OCI-LY3 (cell line): ENCODE measurements around the gene EMILIN1.

Source experiments
- H2AFZ ChIP-seq: fragments of 200-600, 300-600 bp; shearing (Covaris generic); 2 replicates; pipeline ENCODE4 v1.6.0; 2014; ENCODE audit warnings: antibody characterized with exemption, low read depth, low read length
- H3K27ac ChIP-seq: fragments of 200-600, 300-600 bp; sonication (generic); 2 replicates; pipeline ENCODE4 v1.5.1; 2014; ENCODE audit warnings: mild to moderate bottlenecking, low read length, moderate library complexity, mixed read lengths
- H3K27me3 ChIP-seq: fragments of 200-600, 300-600 bp; sonication (generic); 2 replicates; pipeline ENCODE4 v1.6.1; 2014; ENCODE audit warnings: low read depth, low read length, mixed read lengths
- H3K36me3 ChIP-seq: fragments of 200-600, 300-600 bp; sonication (generic); replicated peaks from 2 replicates; pipeline ENCODE3; 2014; ENCODE audit warnings: low read depth, low read length, mixed read lengths
- H3K4me1 ChIP-seq: fragments of 300-600, 200-600 bp; sonication (generic); 2 replicates; pipeline ENCODE4 v1.6.1; 2014; ENCODE audit warnings: low read length, mixed read lengths
- H3K4me2 ChIP-seq: fragments of 200-600, 300-600 bp; sonication (generic); 2 replicates; pipeline ENCODE4 v1.6.1; 2014; ENCODE audit warnings: low read length, mixed read lengths
- H3K4me3 ChIP-seq: fragments of 300-600, 200-600 bp; sonication (generic); 2 replicates; pipeline ENCODE4 v1.5.1; 2014; ENCODE audit warnings: antibody characterized with exemption, mild to moderate bottlenecking, low read length, moderate library complexity
- H3K79me2 ChIP-seq: fragments of 300-600, 200-600 bp; shearing (Covaris generic); 2 replicates; pipeline ENCODE4 v1.6.1; 2014; ENCODE audit warnings: mild to moderate bottlenecking, low read length, mixed read lengths
- H3K9ac ChIP-seq: fragments of 300-600, 200-600 bp; shearing (Covaris generic); 2 replicates; pipeline ENCODE4 v1.6.0; 2014; ENCODE audit warnings: mild to moderate bottlenecking, low read length, moderate library complexity
- H3K9me3 ChIP-seq: fragments of 200-600, 300-600 bp; shearing (Covaris generic); 2 replicates; pipeline ENCODE4 v1.6.1; 2014; ENCODE audit warnings: low read length, mixed read lengths; ENCODE audit not compliant: insufficient read depth
- H4K20me1 ChIP-seq: fragments of 200-600, 300-600 bp; sonication (generic); 2 replicates; pipeline ENCODE4 v1.6.1; 2016; ENCODE audit warnings: low read length, mixed read lengths; ENCODE audit not compliant: insufficient read depth
- EZH2phosphoT487 ChIP-seq: fragments of 200-600 bp; shearing (Covaris generic); IDR thresholded peaks from 2 replicates; pipeline ENCODE4 v1.6.1; 2018; ENCODE audit warnings: antibody characterized with exemption, mixed run types, low read depth
- TF ChIP-seq, protein P1 (sequence below): fragments of 200-600, 300-600 bp; sonication (generic); IDR thresholded peaks from 2 replicates; pipeline ENCODE4 v1.5.1; 2014; ENCODE audit warnings: antibody characterized with exemption, low read length, low read depth

The EMILIN1 gene

GRCh38 chr2:27078267-27079194 is at the start of gene EMILIN1:
EMILIN1 (plus strand) TSS chr2:27078615; CDS start chr2:27079066, 451 bp downstream.
- Histone ChIP-seq H3K4me1 (peaks cover 13% of the 10 kb centered on the region), H3K9me3 (no peaks in the 10 kb centered on the region), H3K27ac (no peak within 1 kb of the TSS), H3K36me3 (no peaks in the 10 kb centered on the region), H3K27me3 (peaks cover 10% of the 10 kb centered on the region), H3K9ac (no peak within 1 kb of the TSS), H4K20me1 (no peaks in the 10 kb centered on the region), H3K4me2 (no peak within 1 kb of the TSS), H3K4me3 (no peak within 1 kb of the TSS), H2AFZ (no peak within 1 kb of the TSS), H3K79me2 (no peaks in the 10 kb centered on the region)
- TF ChIP-seq, protein P1, sequence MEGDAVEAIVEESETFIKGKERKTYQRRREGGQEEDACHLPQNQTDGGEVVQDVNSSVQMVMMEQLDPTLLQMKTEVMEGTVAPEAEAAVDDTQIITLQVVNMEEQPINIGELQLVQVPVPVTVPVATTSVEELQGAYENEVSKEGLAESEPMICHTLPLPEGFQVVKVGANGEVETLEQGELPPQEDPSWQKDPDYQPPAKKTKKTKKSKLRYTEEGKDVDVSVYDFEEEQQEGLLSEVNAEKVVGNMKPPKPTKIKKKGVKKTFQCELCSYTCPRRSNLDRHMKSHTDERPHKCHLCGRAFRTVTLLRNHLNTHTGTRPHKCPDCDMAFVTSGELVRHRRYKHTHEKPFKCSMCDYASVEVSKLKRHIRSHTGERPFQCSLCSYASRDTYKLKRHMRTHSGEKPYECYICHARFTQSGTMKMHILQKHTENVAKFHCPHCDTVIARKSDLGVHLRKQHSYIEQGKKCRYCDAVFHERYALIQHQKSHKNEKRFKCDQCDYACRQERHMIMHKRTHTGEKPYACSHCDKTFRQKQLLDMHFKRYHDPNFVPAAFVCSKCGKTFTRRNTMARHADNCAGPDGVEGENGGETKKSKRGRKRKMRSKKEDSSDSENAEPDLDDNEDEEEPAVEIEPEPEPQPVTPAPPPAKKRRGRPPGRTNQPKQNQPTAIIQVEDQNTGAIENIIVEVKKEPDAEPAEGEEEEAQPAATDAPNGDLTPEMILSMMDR, result no peak
- no peak for TF ChIP-seq EZH2phosphoT487

GRCh38 chr2:27029051-27029450 is 49.4 kb upstream of the EMILIN1 start:
- no peak for TF ChIP-seq EZH2phosphoT487
- TF ChIP-seq, protein P1, result no peak
- H4K20me1 ChIP-seq, result peaks cover 11% of the 10 kb centered on the region
- peaks cover 16% of the 10 kb centered on the region for H3K36me3 ChIP-seq
- no peak overlapping the region for H3K27ac ChIP-seq
- H3K79me2 ChIP-seq, result peaks cover 25% of the 10 kb centered on the region
- no peak overlapping the region for H3K4me3 ChIP-seq
- H3K4me2 ChIP-seq, result no peak overlapping the region
- H3K4me1 ChIP-seq, result peaks cover 13% of the 10 kb centered on the region
- no peaks in the 10 kb centered on the region for H3K9me3 ChIP-seq
- no peaks in the 10 kb centered on the region for H3K27me3 ChIP-seq
- no peak overlapping the region for H2AFZ ChIP-seq
- no peak overlapping the region for H3K9ac ChIP-seq

- Histone ChIP-seq H3K27me3 (no peaks in the 10 kb centered on the region), H3K4me1 (peaks cover 15% of the 10 kb centered on the region), H4K20me1 (peaks cover 2% of the 10 kb centered on the region; the same call in 1 of the 2 replicates), H3K79me2 (peaks cover 43% of the 10 kb centered on the region), H3K36me3 (peaks cover 48% of the 10 kb centered on the region), H3K9ac (peak within 1 kb of the TSS; percentile 100), H3K4me2 (peak within 1 kb of the TSS; percentile 88), H3K4me3 (peak within 1 kb of the TSS; percentile 100), H3K27ac (peak within 1 kb of the TSS; percentile 66), H2AFZ (peak within 1 kb of the TSS; percentile 90), H3K9me3 (no peaks in the 10 kb centered on the region)
- TF ChIP-seq EZH2phosphoT487, result no peak
- TF ChIP-seq, protein P1, result no peak
Observed at GRCh38 chr2:27032495-27033252, 45.7 kb upstream of the EMILIN1 start, which contains the start of gene TMEM214. TMEM214 (plus strand) TSS chr2:27032965; CDS start chr2:27033016, 51 bp downstream.
